Activated CD8-positive, alpha-beta memory T cell treated with anti-CD3 and anti-CD28 coated beads, Interleukin-2, amount 50 U/mL, for 48 hours (primary cell): Measurements from ENCODE around the gene ZNF385A.
"Not testable (repeated sequence)": the region's sequence is repeated elsewhere in the genome, so short reads cannot be mapped to it uniquely, and the experiment has no call there.

ENCODE experiments used
- DNase-seq: peaks from one replicate; pipeline ENCODE4 v3.0.0-alpha.2; 2020

The ZNF385A gene

DNA sequence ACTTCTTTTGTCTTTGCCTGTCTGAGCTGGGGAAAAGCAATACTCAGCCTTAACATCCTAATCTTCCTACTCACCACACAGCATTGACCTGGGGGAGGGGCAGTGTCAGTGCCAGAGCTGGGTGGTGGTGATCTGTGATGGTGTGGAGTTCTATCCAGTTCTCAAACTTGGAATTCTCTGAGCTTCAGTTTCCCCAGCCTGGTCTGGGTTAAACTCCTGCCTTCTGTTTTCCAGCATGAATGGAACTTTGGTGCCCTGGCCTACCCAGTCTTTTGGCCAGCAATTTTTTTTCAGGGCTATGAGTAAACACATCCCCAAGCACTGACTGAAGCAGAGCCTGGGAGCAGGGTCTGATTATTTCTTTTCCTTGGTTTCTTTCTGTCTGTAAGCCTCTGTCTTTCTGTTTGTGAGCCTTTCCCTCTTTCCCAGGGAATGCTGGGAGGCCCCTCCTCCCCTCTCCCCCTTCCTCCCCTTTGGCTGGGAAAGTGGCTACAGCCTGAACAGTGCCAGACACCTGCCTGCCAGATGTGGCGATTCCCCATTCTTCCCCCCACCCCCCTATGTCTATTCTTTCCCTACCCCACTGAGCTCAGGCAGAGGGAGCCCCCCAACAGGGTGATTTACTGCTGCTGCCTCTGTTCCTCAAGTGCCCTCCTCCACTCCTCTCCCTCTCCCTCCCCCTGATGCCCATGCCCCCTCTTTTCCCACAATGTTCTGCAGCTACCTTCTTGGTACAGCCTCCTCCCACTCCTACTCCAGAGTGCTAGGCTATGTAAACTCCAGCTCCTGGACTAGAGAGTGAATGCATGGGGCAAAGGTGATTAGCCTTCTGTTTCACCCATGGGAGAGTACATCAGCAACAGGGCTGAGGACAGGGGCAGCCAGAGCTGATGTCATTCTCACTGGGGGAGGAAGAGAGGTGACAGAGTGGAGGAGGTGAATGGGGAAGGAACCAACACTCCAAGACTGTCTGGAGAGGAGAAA, 31.4 kb downstream of the ZNF385A start:
- DNase-seq: no peak

DNA sequence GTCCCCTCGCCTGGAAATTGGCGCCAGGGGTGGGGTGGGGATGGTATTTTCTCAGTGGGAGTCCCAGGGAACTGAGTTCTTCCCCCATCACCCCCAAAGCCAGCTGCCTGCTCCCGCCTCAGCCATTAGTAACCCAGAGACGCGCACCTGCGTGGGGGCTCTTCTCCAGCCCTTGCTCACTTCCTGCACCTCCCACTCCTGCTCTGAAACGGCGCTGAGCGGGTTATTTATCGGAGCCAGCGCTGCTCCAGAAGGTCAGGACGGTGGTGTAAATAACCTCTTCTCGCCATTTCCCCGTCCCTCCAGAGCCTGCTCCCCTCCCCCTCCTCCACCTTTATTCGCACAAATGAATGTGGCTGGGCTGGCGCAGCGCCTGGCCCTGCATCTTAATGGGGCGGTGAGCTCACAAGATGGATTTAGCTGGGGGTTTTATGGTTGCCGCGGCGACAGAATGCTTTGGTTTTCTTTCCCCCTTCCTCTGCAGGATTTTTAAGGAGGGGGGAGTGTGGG, 32.5 kb downstream of the ZNF385A start:
- no peak for DNase-seq

DNA sequence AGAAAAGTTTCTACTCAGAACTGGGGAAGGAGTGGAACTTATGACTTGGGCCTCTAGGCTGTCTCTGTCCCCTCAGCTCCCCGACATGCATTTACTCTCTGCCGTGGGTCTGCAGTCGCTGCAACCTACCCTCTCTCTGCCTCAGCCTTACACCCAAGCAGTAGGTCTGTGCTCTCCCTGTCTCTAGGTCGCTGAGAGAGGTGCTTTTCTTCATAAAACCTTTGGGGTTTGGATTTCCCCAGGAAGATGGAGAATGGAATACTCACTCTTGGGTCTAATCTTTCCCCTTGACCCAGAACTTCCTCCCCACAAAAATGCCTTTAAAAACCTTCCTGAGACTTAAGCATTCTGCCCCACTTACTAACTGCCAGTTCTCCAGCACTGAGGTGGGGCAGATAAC, 33.2 kb downstream of the ZNF385A start:
- no peak for DNase-seq

DNA sequence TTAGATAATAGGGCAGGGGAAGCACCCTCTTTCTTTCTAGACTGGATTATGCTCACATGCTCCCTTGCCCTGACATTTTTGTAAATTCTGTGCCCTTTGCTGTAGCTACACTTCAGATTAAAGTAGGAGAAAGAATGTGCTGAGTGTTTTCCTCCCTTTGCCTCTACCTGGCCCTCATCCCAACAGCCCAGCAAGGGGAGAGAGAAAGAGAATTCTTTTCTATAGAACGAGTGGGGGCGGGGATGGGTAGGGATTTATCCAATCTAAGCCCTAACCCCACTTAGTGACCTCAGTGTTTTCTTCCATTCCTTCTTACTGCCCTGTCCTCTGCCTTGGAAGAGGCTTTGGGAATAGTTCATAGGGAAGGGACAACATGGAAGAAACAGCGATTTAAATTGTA, 33.8 kb downstream of the ZNF385A start:
- DNase-seq: no peak

DNA sequence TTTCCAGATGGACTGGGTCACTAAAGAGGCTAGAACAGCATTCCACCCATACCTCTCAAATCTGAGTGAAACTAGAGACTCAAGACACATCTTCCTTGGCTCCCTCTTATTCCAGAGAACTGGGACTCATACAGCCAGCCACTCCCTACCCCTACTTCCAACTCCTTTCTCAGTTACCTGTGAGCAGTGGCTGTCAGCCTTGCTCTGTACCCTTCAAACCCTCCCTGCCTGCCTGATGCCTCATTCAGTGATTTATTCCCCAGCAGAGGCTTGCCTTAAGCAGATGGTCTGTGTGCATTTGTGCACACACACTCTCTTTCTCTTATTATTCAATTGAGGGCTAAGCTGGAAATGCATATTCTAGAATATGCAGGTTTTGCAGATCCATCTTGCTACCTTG, 34.9 kb downstream of the ZNF385A start:
- DNase-seq: no peak

DNA sequence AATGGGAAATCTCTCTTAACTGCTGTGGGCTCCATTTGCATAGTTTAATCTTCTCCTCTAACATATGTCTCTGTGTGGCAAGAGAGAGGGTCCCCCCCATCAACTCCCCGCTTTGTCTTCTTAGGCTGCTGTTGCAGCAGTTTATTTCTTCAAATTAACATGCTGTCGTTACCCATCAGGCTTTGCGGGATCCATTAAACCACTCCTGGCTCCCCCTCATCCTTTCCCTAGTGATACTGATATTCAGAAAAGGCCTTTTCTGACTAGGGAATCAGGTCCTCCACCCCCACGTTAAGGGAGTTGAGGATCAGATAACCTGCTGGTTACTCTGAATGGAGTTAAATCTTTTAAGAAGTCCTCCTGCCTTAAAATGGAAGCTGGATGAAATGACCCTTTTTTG, 35.5 kb downstream of the ZNF385A start:
- no peak for DNase-seq

DNA sequence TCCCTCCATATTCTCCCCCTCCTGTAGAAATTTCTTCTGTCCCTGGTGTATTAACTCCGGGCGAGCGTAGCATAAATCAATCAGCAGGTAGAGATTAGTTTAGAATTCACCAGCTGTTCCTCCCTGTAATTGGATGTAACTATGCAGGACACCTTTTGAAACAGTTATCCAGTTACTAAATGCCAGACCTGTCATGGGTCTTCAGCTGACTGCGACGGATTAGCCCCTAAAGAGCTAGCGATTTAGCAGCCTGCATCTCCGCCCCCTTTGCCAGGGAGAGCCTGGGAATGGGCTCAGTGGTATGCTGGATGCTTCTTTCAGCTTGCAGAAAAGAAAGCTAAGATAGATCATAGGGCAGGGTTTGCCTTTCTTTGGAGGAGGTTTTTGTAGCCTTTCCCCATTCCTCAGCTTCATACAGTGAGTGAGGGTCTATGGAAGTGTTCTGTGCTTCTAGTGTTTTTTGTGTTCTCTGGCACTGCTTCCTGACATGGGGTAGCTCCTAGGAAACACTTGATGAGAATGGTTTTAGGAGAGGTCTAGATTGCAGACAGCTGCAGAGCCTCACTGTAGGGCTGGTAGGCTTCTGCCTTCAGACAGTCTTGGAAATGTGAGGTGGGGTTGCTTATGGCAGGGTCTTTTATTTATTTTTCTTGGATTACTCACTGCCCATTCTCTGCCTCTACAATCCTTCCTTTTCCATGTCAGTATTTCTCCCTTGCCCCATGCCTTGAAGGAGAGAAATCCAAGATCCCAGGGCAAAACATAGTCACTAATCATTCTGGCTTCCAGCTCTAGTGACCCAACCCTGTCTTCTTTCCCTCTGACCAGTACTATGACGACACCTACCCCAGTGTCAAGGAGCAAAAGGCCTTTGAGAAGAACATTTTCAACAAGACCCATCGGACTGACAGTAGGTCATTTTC, 42.9 kb downstream of the ZNF385A start:
- no peak for DNase-seq

DNA sequence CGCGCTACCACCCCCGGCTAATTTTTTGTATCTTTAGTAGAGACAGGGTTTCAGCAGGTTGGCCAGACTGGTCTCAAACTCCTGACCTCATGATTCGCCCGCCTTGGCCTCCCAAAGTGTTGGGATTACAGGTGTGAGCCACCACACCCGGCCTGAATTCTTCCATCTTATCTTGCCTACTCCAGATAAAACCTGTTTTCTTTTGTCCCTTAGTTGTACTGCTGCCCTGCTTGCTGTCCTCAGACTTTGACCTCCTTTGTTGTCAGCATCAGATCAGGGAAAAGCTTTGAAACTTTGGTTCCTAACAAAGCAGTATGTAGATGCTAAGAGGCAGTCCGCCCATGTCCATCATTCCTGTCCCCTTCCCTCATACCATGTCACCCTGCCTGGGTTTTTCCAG, 43.7 kb downstream of the ZNF385A start:
- DNase-seq: no peak

DNA sequence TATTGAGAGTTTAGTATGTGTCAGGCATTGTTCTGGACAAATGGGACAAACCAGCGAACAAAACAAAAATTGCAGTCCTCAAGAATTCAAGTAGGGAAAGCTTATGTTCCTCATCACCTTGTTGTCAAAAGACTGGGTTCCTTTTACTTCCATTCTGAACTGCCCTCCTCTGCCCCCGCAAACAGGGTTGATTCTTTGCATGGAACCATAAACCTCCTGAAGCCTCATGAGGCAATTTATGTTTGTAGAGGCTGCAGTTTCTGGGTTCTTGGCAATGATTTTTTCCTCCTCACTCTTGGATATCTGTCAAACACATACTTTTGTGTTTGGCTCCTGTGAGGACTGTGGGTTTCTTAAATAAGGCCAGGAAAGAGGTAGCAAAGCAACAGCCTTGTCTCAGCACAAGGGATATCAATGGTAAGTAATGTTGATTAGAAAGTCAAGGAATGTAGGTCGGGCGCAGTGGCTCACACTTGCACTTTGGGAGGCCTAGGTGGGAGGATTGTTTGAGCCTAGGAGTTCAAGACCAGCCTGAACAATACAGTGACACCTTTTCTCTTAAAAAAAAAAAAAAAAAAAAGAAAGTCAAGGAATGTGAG, 45.7 kb downstream of the ZNF385A start:
- DNase-seq: no peak

DNA sequence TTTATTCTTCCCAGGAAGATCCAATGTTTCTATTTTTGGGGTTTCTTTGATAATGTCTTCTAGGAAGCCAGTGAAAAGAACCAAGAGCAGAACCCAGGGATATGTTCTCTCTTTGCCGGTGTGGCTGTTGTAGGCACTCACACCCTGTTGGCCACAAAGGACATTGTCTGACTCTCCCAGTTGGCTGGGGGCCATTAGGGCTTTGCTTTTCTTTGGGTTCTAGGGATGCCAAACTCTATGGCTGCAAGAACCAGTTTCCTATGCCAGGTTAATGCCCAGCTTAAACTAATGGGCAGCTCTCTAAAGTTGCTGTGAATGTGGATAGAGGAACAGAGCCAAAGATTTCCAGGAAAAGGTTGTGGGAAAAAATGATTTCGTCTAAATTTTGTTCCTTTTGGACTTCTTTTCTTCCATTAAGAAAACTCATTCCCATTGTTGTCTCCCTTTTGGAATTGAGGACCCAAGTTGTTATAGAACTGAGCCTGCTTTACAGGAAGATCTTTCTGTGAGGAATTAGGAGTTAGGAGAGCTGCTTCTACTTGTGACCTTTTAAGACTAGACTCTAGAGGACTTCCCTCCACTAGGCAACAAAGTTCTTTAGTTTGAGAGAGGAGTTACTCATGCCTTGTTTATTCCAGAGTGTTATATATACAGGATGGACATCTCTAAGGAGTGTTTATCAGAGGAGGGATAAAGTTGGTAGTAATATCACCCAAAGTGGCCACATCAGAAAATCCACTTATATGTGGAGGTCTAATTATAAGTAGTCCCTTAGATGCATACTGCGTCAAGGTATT, 46.5 kb downstream of the ZNF385A start:
- DNase-seq: no peak

DNA sequence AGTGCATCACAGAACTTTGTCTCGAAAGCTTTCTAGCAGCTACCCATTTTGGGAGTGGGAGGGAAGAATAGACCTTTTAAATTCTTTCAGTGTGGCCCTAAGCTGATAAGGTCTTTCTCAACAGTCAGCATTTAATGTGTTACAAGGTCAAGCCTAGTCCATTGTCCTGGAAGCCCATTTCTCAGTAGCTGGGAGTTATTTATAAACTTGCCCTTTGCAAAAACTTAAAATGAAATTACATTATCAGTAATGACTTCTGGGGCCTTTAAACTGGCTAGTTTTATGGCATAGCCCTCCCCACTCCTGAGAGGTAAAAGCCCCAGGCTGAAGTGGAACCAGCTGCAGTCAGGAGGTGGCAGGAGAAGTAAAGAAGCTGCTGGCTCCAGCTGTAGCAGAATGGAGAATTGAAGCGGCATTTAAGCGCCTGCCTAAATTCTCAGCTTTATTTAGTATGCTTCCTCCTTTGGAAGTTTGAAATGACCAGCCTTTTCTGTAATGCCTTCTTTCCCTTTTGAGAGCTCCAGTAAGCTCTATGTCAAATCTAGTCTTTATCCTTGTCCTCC, 47.2 kb downstream of the ZNF385A start:
- no peak for DNase-seq

DNA sequence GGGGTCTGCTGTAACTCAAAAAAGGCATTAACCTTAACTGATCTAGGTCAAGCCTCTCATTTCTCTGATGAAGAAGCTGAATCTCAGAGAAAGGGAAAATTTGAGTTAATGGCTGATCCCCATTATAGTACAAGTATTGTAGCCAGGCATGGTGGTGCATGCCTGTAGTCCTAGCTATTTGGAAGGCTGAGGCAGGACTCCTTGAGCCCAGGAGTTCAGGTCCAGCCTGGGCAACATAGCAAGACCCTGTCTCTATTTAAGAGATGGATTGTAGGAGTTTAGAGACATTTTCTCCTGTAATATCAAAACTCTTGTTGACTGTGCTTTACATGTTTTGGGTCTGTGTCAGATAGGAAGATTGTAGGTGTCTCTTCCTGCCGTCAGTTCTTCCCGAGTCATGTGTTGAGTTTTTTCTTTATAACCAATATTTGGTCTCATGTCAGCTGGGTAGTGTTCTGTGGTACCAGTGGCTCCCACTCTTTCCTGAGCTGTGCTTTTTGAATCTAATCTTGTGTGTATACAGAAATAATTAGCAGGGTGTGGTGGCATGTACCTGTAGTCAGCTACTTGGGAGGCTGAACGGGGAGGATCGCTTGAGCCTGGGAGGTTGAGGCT, 51.0 kb downstream of the ZNF385A start:
- DNase-seq: no peak

DNA sequence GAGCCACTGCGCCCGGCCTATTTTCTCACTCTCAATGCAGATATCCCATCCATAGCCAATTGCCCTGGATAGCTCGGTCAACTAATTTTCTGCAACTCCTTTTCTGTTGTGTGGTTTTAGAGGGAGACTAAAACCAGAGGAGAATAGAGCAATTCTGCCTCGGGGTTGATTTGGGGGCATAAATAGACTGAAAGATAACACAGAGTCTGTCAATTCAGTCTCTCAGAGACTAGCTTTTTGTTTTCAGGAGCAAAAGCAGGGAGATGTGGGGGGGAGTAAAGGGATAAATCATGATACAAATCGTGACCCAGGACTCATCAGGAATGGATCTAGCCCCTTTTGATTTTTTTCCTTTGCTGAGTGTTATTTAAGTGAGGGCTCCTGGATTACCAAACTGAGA, 53.1 kb downstream of the ZNF385A start:
- DNase-seq: no peak

DNA sequence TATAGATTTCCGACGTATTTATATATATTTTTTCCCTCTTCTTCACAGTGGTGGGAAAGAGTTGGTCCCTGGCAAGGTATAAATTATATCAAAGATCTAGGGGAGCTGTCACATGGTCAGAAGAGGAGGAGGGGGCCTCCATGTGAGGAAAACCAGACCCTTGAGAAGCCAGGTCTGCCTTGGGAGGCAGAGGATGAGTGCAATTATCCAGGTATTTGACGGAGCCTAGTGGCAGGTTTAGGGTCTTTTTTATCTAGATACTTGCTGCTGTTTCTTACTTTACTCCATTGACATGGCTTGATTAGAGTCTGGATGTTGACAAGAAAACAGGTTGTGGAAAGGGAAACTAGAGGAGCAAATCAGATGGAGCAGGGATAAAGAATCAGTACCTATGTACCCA, 54.1 kb downstream of the ZNF385A start:
- no peak for DNase-seq

DNA sequence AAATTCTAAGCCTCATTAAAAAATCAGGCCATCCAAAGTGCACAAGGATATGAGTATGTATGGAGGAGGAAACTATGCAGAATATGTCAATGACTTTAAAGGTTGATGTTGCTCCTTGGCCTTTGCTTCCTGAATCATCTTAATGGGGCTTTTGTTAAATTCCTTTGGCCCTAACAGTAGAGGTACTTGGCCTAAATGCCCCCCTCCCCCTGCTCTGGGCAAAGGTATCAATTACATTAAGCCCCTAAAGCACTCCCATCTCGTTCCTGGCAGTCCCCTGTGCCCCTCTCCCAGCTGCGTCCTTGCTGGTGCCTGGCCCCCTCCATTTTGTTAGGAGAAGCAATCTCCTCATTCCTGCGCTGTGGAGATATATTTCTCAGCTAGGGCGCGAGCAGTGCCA, 54.8 kb downstream of the ZNF385A start:
- DNase-seq: no peak

DNA sequence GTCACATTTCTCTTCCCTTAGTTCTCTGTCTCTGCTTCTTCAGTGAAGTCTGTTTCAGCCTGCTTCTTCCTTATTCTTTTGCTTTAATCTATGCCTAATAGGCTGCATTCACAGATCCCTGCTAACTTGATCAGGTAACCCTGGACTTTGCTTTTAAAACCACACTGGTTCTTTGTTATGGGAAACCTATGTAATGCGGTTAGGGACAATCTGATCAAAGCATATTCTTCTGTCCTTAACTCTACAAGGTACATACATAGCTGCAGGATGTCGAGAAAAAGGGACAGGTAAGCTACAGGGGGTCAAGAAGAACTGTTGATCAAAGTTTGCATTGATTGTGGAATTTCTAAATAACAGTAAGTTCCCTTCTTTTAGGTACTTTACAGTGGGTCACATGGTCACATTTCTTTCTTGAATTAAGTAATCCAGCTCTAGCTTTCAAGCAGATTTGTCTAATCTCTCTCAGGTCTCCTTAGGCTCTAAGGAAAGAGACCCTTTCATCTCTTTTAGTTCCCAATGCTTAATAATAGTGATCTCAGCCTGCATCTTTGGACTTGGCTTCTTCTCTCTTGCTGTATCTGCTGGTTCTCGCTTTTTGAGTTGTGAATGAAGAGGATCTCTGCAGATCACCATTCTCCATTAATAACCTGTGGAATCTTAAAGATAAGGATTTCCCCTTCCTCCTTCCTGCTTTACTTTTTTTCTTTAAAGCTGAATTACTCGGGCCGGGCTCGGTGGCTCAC, 55.8 kb downstream of the ZNF385A start:
- DNase-seq: no peak

DNA sequence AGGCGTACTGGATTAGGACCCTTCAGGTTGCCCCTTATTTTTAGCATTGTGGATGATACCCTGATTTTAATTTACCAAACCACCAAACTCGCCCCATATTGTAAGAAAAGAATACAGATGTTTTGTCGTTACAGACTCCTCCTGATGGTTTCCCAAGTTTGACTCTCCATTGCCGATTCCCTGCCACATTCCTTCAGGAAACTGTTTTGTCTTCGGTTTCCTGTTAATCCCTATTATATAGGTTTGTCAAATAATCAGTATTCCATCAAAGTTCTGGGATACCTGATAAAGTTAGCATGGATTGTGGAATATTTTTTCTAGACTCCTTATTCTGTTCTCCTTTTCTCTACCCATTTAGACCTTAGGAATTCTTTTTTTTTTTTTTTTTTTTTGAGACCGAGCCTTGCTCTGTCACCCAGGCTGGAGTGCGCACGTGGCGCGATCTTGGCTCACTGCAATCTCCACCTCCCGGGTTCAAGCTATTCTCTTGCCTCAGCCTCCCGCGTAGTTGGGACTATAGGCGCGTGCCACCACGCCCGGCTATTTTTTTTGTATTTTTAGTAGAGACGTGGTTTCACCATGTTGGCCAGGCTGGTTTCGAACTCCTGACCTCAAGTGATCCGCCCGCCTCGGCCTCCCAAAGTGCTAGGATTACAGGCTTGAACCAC, 59.0 kb downstream of the ZNF385A start:
- not testable (repeated sequence) for DNase-seq

DNA sequence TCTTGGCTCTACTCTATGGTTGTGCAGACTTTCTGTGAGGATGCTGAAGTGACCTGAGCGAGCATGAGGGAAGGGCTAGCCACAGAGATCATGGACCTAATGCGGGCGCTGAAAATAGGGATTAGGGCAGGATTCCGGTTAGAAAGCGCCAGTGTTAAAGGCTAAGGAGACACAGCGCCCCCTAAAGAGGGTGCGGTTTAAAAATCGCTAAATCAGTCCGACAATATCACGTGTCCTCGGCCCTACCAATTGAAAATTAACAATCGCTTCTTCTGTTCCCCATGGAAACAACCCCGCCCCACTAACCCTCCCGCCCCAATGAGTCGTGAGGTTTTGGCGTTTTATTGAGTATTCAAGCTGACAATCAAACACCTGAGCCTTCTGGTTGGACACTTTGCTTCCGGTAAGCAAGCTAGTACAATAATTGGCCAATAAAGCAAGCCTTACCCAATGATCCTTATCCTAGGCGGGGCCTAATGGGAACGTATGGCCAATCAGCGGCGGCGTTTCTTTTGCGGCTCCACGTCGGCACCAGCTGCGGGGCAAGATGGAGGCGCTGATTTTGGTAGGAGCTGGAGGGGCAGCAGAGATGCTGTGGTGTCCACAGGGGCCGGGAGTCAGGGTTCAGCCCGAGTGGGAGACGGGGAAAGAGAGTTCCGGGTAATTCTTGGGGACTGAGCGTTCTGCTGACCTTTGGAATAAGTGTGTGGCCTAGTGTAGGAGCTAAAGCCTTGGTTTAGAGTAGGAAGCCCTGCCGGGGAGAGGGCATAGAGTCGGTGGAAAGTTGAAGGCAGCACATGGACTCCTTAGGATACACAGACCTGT, 59.7 kb downstream of the ZNF385A start, which contains the start of gene COPZ1:
TSS of gene COPZ1 (plus strand) at position 515 of the 825 bp plus-strand sequence. CDS start at position 548, 33 bp downstream.
- peak; percentile 92 for DNase-seq

DNA sequence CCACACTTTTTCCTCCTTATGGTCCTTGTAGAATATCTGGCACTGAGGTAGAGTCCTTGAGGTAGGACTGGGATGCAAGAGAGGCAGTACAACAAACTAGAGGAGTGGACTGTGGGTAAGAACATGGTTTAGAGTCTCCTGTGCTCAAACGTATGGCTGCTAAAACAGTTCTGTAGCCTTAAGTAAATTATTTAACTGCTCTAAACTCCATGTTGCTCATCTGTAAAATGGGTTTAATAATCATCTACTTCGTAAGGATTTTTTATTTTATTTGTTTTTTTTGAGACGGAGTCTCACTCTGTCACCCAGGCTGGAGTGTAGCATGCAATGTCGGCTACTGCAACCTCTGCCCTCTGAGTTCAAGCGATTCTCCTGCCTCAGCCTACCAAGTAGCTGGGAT, 63.2 kb downstream of the ZNF385A start:
- DNase-seq: no peak
